ENCODE data around the gene PDE11A.

DNA sequence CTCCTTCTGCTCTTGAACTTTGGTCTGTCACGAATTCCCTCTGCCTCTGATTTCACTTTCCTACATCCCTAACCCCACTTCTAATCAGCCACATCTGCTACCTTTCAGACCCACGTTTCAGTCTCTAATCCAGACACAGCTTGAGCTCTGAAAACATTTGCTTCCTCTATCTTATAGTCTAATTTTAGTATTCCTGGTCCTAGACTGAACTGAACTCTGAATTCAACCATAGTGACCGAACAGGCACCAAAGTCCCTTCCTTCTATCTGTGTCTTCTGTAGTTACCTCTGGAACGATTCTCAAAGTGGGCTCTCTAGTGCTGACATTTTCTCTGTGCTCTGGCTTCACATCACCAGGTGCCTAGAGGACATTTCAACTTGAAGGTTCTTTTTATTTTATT lies 156.2 kb downstream of the PDE11A start:
- TF ChIP-seq MAFK (IDR thresholded peaks at IDR 0.05; ENCODE audit: low read depth, low read length) (no peak), POLR2A (IDR thresholded peaks at IDR 0.05; ENCODE audit: control extremely low read depth in 1 of 2, low read depth in 2 of 2, low read length in 2 of 2) (no peak), RAD21 (IDR thresholded peaks at IDR 0.05 in 1 of 2, conservative IDR thresholded peaks at IDR 0.05 in 1 of 2; ENCODE audit: low read depth in 2 of 2, low read length in 2 of 2) (no peak), BRCA1 (IDR thresholded peaks at IDR 0.05; ENCODE audit: low read depth, low read length) (no peak)
- TF ChIP-seq, protein P1, sequence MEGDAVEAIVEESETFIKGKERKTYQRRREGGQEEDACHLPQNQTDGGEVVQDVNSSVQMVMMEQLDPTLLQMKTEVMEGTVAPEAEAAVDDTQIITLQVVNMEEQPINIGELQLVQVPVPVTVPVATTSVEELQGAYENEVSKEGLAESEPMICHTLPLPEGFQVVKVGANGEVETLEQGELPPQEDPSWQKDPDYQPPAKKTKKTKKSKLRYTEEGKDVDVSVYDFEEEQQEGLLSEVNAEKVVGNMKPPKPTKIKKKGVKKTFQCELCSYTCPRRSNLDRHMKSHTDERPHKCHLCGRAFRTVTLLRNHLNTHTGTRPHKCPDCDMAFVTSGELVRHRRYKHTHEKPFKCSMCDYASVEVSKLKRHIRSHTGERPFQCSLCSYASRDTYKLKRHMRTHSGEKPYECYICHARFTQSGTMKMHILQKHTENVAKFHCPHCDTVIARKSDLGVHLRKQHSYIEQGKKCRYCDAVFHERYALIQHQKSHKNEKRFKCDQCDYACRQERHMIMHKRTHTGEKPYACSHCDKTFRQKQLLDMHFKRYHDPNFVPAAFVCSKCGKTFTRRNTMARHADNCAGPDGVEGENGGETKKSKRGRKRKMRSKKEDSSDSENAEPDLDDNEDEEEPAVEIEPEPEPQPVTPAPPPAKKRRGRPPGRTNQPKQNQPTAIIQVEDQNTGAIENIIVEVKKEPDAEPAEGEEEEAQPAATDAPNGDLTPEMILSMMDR (IDR thresholded peaks at IDR 0.05; ENCODE audit: control extremely low read depth in 1 of 3, insufficient read depth in 1 of 3, low read depth in 1 of 3, low read length in 3 of 3): no peak

Data from H1 (cell line).